ENCODE results near the gene GNB2.

- TF ChIP-seq CTCF (IDR thresholded peaks at IDR 0.05) = no peak
- TF ChIP-seq POLR2A (IDR thresholded peaks at IDR 0.05) = no peak
Measured at GRCh38 chr7:100686822-100687211, 13.3 kb downstream of the GNB2 start.

Data from testis (tissue), 2 donors.